ENCODE data around the gene SELENOF. TPM values are rescaled to one million over a fixed set of nuclear protein-coding genes. Genes with fewer than 3 reads are reported as not detected.

The SELENOF gene
- total RNA-seq, 4 donors from 2014 or later: 41.3 to 141 (median 76.1) TPM

GRCh38 chr1:86922445-86922844, 8.5 kb upstream of the SELENOF start:
- TF ChIP-seq POLR2A (IDR thresholded peaks at IDR 0.05) (no peak), CTCF (IDR thresholded peaks at IDR 0.05) (no peak)
- H3K4me3 ChIP-seq: no peak overlapping the region
- H3K36me3 ChIP-seq: no peaks in the 10 kb centered on the region
- DNase-seq: no peak
- no peaks in the 10 kb centered on the region for H3K4me1 ChIP-seq
- no peak overlapping the region for H3K27ac ChIP-seq
- peaks cover 0 to 6% (median 2%) of the 10 kb centered on the region in 4 donors for H3K9me3 ChIP-seq
- no peaks in the 10 kb centered on the region for H3K27me3 ChIP-seq

GRCh38 chr1:86916752-86917151, 2.8 kb upstream of the SELENOF start:
- no peaks in the 10 kb centered on the region for H3K27me3 ChIP-seq
- H3K27ac ChIP-seq: no peak overlapping the region
- no peak overlapping the region for H3K4me3 ChIP-seq
- no peak for DNase-seq
- H3K4me1 ChIP-seq: peaks cover 0 to 28% (median 7%) of the 10 kb centered on the region in 4 donors
- H3K36me3 ChIP-seq: no peaks in the 10 kb centered on the region
- TF ChIP-seq POLR2A (IDR thresholded peaks at IDR 0.05): no peak
- no peak for TF ChIP-seq CTCF (IDR thresholded peaks at IDR 0.05)
- H3K9me3 ChIP-seq: no peaks in the 10 kb centered on the region

- peak overlapping the region; percentile 86 to 93 (median 88) for H3K27ac ChIP-seq
- TF ChIP-seq CTCF (IDR thresholded peaks at IDR 0.05) (no peak), POLR2A (IDR thresholded peaks at IDR 0.05) (no peak)
- peaks cover 0 to 30% (median 9%) of the 10 kb centered on the region in 4 donors for H3K4me1 ChIP-seq
- peak overlapping the region; percentile 76 to 96 (median 81) for H3K4me3 ChIP-seq
- no peak for DNase-seq
- no peaks in the 10 kb centered on the region for H3K9me3 ChIP-seq
- no peaks in the 10 kb centered on the region for H3K27me3 ChIP-seq
- H3K36me3 ChIP-seq: no peaks in the 10 kb centered on the region
Measured at GRCh38 chr1:86915737-86916235, 1.9 kb upstream of the SELENOF start.

- peaks cover 0 to 30% (median 9%) of the 10 kb centered on the region in 4 donors for H3K4me1 ChIP-seq
- no peaks in the 10 kb centered on the region for H3K27me3 ChIP-seq
- H3K4me3 ChIP-seq: peak overlapping the region; percentile 76 to 96 (median 81)
- DNase-seq: peak; percentile 52 to 78 (median 68)
- no peaks in the 10 kb centered on the region for H3K36me3 ChIP-seq
- H3K27ac ChIP-seq: peak overlapping the region; percentile 86 to 93 (median 88)
- H3K9me3 ChIP-seq: no peaks in the 10 kb centered on the region
- TF ChIP-seq CTCF (IDR thresholded peaks at IDR 0.05) (no peak), POLR2A (IDR thresholded peaks at IDR 0.05) (no peak)
Measured at GRCh38 chr1:86914998-86915736, 1.2 kb upstream of the SELENOF start.

GRCh38 chr1:86914601-86914997, 673 bp upstream of the SELENOF start, which contains the start of gene HS2ST1:
HS2ST1 (plus strand) TSS chr1:86914635.
- Histone ChIP-seq H3K4me1 (peaks cover 0 to 30% (median 9%) of the 10 kb centered on the region in 4 donors), H3K4me3 (peak within 1 kb of the TSS; percentile 79 to 96 (median 84)), H3K36me3 (no peaks in the 10 kb centered on the region), H3K27ac (peak within 1 kb of the TSS; percentile 87 to 96 (median 91)), H3K9me3 (no peaks in the 10 kb centered on the region), H3K27me3 (no peaks in the 10 kb centered on the region)
- TF ChIP-seq POLR2A (IDR thresholded peaks at IDR 0.05): peak; percentile 36 to 41
- TF ChIP-seq CTCF (IDR thresholded peaks at IDR 0.05): no peak
- no peak for DNase-seq

All from Peyer's patch (tissue), 4 donors.